BLaER1 (cell line): ENCODE measurements around the gene AKT1.

Experiments
- H3K27ac ChIP-seq: shearing (Covaris generic); formaldehyde crosslinking; 2 replicates; pipeline ENCODE4 v1.8.1; 2022
- H3K27me3 ChIP-seq: shearing (Covaris generic); formaldehyde crosslinking; 2 replicates; pipeline ENCODE4 v1.8.1; 2022
- H3K36me3 ChIP-seq: shearing (Covaris generic); formaldehyde crosslinking; 2 replicates; pipeline ENCODE4 v1.8.1; 2022
- H3K4me1 ChIP-seq: shearing (Covaris generic); formaldehyde crosslinking; 2 replicates; pipeline ENCODE4 v1.8.1; 2022
- H3K4me2 ChIP-seq: shearing (Covaris generic); formaldehyde crosslinking; 2 replicates; pipeline ENCODE4 v1.8.1; 2022
- H3K4me3 ChIP-seq: shearing (Covaris generic); formaldehyde crosslinking; 2 replicates; pipeline ENCODE4 v1.8.1; 2022
- H3K9ac ChIP-seq: shearing (Covaris generic); formaldehyde crosslinking; 2 replicates; pipeline ENCODE4 v1.8.1; 2022
- H3K9me3 ChIP-seq: shearing (Covaris generic); formaldehyde crosslinking; 2 replicates; pipeline ENCODE4 v1.8.1; 2022
- H4K20me1 ChIP-seq: shearing (Covaris generic); formaldehyde crosslinking; 2 replicates; pipeline ENCODE4 v1.8.1; 2022
- Cebpa-rat ChIP-seq: shearing (Covaris generic); IDR thresholded peaks from 2 replicates; pipeline ENCODE4 v1.8.1; 2022

The AKT1 gene

DNA sequence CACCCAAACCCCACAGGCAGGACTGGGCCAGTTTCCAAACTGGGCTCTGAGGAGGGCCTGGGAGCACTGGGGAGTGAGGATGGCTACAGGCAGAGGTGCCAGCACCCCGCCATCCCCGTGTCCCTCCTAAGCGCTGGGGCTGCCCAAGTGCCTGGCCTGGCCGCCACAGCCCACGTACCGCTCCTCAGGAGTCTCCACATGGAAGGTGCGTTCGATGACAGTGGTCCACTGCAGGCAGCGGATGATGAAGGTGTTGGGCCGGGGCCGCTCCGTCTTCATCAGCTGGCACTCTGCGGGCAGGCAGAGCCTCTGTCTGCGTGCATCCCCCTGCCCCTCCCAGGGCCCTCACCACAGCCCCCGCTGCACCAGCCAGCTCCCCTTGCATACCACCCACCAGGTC is 19.1 kb downstream of the AKT1 start:
- H3K27me3 ChIP-seq = no peaks in the 10 kb centered on the region
- peaks cover 85% of the 10 kb centered on the region for H4K20me1 ChIP-seq
- no peak overlapping the region for H3K4me2 ChIP-seq
- TF ChIP-seq Cebpa-rat = no peak
- H3K4me1 ChIP-seq = peaks cover 3% of the 10 kb centered on the region; the same call in 1 of the 2 replicates
- peaks cover 13% of the 10 kb centered on the region for H3K9me3 ChIP-seq
- H3K36me3 ChIP-seq = peaks cover 98% of the 10 kb centered on the region
- H3K9ac ChIP-seq = no peak overlapping the region
- no peak overlapping the region for H3K27ac ChIP-seq
- H3K4me3 ChIP-seq = no peak overlapping the region

DNA sequence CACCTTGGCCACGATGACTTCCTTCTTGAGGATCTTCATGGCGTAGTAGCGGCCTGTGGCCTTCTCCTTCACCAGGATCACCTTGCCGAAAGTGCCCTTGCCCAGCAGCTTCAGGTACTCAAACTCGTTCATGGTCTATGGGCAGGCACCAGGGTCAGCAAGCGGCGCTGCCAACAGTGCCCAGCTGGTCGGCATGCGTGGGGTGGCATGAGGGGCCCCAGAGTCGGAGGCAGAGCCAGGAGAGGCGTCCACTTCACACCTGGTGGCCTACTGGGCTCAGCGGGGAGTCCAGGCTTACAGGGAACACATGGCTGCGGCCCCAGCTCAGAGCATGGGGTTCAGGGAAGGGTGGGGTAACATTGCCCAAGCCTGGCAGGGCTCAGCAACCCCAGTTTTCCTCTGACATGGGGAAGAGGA is 20.5 kb downstream of the AKT1 start:
- peaks cover 99% of the 10 kb centered on the region for H3K36me3 ChIP-seq

DNA sequence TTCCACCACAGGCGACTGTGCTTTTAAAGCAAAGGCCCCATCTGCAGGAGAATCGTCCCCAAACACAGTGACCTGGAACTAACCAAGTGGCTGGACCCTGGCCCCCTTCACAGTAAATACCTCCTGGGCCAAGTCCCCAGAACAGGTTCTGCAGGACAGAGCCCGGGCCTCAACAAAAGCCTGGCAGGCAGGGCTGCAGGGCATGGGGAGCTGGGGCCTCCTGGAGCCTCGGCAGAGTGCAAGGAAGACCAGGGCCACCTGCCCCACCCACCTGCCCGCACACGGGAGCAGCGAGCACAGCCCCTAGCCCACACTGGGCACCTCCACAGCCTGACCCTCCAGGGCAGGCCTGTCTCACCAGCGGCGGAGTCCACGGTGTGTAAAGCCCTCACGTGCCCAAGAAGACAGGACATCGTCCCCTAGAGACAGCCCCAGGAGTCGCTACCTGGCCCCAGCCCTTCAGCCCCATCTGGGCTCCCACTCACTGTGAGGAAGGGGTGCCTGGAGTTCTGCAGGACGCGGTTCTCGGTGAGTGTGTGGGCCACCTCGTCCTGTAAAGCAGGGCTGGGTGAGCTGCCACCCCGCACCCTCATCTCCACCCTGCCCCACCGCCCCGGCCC is 21.0 kb downstream of the AKT1 start:
- peaks cover 19% of the 10 kb centered on the region for H3K9me3 ChIP-seq
- H3K27me3 ChIP-seq = no peaks in the 10 kb centered on the region
- H3K4me3 ChIP-seq = no peak overlapping the region
- H3K9ac ChIP-seq = no peak overlapping the region
- peaks cover 5% of the 10 kb centered on the region for H3K4me1 ChIP-seq
- no peak for TF ChIP-seq Cebpa-rat
- H3K4me2 ChIP-seq = no peak overlapping the region
- H3K36me3 ChIP-seq = peaks cover 99% of the 10 kb centered on the region
- peaks cover 73% of the 10 kb centered on the region for H4K20me1 ChIP-seq
- H3K27ac ChIP-seq = no peak overlapping the region

More for the DNA sequence above, 20.5 kb downstream of the AKT1 start:
- TF ChIP-seq Cebpa-rat = no peak
- H3K9ac ChIP-seq = no peak overlapping the region
- H3K4me1 ChIP-seq = no peaks in the 10 kb centered on the region; the same call in 1 of the 2 replicates
- no peak overlapping the region for H3K4me2 ChIP-seq
- H3K27me3 ChIP-seq = no peaks in the 10 kb centered on the region
- H3K27ac ChIP-seq = no peak overlapping the region
- peaks cover 19% of the 10 kb centered on the region for H3K9me3 ChIP-seq
- peaks cover 73% of the 10 kb centered on the region for H4K20me1 ChIP-seq
- no peak overlapping the region for H3K4me3 ChIP-seq

DNA sequence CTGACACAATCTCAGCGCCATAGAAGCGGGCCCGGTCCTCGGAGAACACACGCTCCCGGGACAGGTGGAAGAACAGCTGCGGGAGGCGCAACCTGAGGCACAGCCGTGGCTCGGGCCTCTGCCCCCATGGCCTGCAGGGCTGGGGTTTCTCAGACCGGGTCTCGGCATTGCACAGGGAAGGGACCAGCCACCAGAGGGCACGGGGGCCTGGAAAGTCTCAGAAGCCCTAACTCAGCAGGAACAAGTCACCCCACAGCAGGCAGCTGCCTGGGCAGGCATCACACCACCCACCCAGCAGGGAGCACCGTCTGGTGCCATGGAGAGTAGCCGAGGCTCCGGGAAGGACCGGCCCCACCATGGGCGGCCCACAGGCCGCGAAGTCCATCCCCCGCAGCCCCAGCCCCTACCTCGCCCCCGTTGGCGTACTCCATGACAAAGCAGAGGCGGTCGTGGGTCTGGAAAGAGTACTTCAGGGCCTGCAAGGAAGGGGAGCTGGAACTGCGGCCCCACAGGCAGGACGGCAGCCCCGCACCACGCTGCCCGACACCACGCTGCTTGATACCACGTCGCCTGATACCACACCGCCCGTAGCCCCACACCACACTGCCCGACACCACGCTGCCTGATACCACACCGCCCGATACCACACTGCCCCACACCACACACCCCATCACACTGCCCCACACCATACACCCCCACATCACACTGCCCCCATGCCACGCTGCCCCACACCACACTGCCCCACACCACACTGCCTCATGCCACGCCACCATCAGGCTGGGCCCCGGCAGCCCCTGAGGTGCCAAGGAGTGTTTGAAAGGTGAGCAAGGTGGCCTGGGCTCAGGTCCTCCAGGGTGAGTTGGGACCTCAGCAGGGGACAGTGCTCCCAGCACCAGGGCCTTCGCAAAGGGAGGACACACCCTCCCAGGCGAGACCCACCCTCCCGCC is 21.8 kb downstream of the AKT1 start:
- H3K9me3 ChIP-seq = peaks cover 19% of the 10 kb centered on the region

DNA sequence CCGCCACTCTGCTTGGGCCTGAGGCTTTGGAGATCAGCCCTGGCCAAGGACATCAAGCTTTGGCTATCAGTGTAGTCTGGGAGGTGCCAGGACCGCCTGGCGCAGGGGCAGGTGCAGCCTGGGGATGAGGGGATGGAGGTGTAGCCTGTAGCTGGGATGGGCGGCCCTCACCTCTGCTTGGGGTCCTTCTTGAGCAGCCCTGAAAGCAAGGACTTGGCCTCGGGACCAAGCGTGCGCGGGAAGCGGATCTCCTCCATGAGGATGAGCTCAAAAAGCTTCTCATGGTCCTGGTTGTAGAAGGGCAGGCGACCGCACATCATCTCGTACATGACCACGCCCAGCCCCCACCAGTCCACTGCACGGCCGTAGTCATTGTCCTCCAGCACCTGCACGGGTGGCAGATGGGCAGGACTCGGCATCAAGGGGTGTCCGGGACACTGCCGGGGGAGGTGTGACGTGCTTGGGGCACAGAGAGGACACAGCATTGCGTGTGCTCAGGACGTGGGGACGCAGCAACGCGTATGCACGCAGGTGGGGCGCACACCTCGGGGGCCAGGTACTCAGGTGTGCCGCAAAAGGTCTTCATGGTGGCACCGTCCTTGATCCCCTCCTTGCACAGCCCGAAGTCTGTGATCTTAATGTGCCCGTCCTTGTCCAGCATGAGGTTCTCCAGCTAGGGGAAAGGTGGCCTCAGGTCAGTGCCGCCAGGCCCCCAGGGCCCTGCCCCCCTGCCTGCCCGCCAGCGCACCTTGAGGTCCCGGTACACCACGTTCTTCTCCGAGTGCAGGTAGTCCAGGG is 22.6 kb downstream of the AKT1 start:
- Histone ChIP-seq H3K36me3 (peaks cover 90% of the 10 kb centered on the region), H3K4me3 (no peak overlapping the region), H3K4me2 (no peak overlapping the region), H4K20me1 (peaks cover 66% of the 10 kb centered on the region), H3K4me1 (peaks cover 21% of the 10 kb centered on the region), H3K9ac (no peak overlapping the region), H3K9me3 (peaks cover 19% of the 10 kb centered on the region), H3K27me3 (no peaks in the 10 kb centered on the region), H3K27ac (no peak overlapping the region)
- no peak for TF ChIP-seq Cebpa-rat

More for the DNA sequence above, 21.8 kb downstream of the AKT1 start:
- Histone ChIP-seq H3K4me2 (no peak overlapping the region), H3K36me3 (peaks cover 95% of the 10 kb centered on the region), H4K20me1 (peaks cover 73% of the 10 kb centered on the region), H3K4me3 (no peak overlapping the region), H3K9ac (no peak overlapping the region), H3K27ac (no peak overlapping the region), H3K27me3 (no peaks in the 10 kb centered on the region), H3K4me1 (peaks cover 13% of the 10 kb centered on the region)
- TF ChIP-seq Cebpa-rat = no peak

DNA sequence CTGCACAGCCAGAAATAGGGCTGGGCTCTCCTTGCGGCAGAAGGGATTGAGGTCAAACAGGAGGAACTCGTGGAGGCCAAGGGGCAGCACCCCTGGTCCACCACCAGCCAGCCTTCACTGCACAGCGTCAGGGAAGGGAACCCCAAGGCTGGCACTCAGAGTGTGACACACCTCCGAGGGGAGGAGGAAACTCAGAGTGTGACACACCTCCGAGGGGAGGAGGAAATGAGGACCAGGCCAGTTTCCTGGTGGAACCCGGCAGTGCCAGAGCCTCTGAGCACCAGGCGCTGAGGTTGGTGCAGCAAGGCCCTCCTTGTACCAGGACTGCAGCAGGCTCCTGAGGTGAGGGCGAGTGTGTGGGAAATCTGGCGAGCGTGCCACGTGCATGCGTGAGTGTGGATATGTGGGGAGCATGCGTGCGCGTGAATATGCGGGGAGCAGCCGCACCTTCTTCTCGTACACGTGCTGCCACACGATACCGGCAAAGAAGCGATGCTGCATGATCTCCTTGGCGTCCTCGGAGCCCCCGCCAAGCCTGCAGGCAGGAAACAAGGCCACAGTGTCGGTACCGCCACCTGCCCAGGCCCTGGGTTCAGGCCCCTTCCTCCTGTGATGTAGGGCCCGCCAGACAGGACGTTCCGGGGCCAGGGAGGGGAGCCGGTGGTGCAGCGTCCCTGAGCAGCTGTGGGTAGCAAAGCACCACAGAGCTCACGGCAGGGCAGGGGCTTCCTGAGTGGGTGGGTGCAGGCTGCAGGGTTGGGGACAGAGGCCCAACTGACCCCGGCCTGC is 23.4 kb downstream of the AKT1 start:
- no peak overlapping the region for H3K27ac ChIP-seq
- no peak for TF ChIP-seq Cebpa-rat
- H3K9ac ChIP-seq = no peak overlapping the region
- peaks cover 21% of the 10 kb centered on the region for H3K4me1 ChIP-seq
- H3K4me3 ChIP-seq = no peak overlapping the region
- H3K27me3 ChIP-seq = no peaks in the 10 kb centered on the region
- peaks cover 19% of the 10 kb centered on the region for H3K9me3 ChIP-seq
- H3K4me2 ChIP-seq = no peak overlapping the region
- H4K20me1 ChIP-seq = peaks cover 58% of the 10 kb centered on the region
- H3K36me3 ChIP-seq = peaks cover 85% of the 10 kb centered on the region

DNA sequence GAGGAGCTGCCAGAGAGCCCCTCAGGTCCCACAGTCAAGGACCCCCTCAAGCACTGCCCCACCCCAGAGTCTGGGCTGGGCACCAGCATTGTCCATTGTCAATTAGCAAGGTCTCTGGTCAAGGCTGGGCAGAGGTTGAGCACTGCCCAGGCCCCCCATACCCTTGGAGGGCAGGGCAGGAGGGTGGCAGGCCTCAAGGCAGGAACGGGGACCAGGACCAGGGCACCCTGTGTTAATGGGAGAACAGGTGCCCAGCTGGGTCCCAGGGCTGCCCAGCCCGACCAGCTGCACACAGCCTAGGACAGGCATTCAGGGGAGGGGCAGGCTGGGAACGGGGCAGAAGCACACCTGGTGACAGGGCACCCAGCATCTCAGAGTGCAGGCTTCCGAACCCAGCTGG is 24.2 kb downstream of the AKT1 start:
- Histone ChIP-seq H3K9ac (no peak overlapping the region), H3K4me2 (no peak overlapping the region), H3K27ac (no peak overlapping the region), H4K20me1 (peaks cover 50% of the 10 kb centered on the region), H3K4me3 (no peak overlapping the region), H3K9me3 (peaks cover 22% of the 10 kb centered on the region), H3K27me3 (no peaks in the 10 kb centered on the region), H3K36me3 (peaks cover 82% of the 10 kb centered on the region), H3K4me1 (peaks cover 21% of the 10 kb centered on the region)
- TF ChIP-seq Cebpa-rat = no peak

DNA sequence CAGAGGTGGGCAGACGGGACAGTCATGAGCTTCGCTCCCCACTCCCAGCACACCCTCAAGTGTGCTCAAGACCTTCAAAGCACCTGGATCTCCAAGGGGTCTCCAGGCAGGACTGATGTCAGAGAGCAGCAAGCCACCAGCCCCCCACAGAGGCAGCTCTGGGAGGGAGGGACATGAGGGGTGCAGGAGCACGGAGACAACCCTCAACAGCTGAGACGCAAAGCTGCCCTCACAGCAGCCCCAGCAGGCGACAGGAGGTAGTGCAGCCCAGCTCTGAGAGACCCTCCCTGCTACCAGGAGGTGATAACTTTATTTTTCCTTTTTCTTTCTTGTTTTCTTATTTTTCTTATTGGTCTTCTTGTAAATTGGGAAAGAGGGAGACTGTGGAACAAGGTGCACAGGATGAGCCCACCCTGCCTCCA is 24.7 kb downstream of the AKT1 start:
- TF ChIP-seq Cebpa-rat = no peak
- Histone ChIP-seq H3K9me3 (peaks cover 27% of the 10 kb centered on the region), H3K27ac (no peak overlapping the region), H3K36me3 (peaks cover 78% of the 10 kb centered on the region), H4K20me1 (peaks cover 46% of the 10 kb centered on the region), H3K9ac (no peak overlapping the region), H3K4me1 (peaks cover 21% of the 10 kb centered on the region), H3K4me2 (no peak overlapping the region), H3K4me3 (no peak overlapping the region), H3K27me3 (no peaks in the 10 kb centered on the region)

DNA sequence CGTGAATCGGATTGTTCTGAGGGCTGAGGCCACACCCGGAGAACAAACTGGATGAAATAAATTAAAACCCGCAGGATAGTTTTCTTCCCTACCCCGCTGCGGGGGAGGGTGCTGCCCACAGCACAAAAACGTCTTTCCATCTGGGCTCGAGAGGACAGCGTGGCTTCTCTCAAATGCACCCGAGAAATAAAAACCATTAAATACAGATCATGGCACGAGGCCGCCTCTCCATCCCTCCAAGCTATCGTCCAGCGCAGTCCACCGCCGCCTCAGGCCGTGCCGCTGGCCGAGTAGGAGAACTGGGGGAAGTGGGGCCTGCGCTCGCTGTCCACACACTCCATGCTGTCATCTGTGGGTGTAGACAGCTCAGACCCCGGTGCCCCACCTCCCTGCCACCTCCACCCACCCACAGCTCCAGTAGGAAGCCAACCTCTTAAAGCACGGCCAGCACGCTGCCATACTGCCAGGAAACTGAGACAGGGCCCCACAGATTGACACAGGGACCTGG is 25.4 kb downstream of the AKT1 start:
- H3K9me3 ChIP-seq = peaks cover 33% of the 10 kb centered on the region
- no peak overlapping the region for H3K9ac ChIP-seq
- no peaks in the 10 kb centered on the region for H3K27me3 ChIP-seq
- H4K20me1 ChIP-seq = peaks cover 41% of the 10 kb centered on the region
- H3K4me2 ChIP-seq = no peak overlapping the region
- no peak overlapping the region for H3K4me3 ChIP-seq
- TF ChIP-seq Cebpa-rat = no peak
- H3K4me1 ChIP-seq = peaks cover 21% of the 10 kb centered on the region
- H3K27ac ChIP-seq = no peak overlapping the region
- H3K36me3 ChIP-seq = peaks cover 75% of the 10 kb centered on the region
